HG03558 (cell line): Measurements from ENCODE around the gene CA5A.
"Not testable (repeated sequence)": the region's sequence is repeated elsewhere in the genome, so short reads cannot be mapped to it uniquely, and the experiment has no call there.

Experiments
- ATAC-seq: cut with Tn5 transposase; IDR thresholded peaks from one replicate; pipeline ENCODE4 v1.9.1; 2021; ENCODE audit warnings: moderate number of reproducible peaks; ENCODE audit not compliant: unreplicated experiment; ENCODE audit errors: extremely low read depth

Gene CA5A

GRCh38 chr16:87874639-87875427 is 61.5 kb downstream of the CA5A start:
- ATAC-seq, result no peak

DNA sequence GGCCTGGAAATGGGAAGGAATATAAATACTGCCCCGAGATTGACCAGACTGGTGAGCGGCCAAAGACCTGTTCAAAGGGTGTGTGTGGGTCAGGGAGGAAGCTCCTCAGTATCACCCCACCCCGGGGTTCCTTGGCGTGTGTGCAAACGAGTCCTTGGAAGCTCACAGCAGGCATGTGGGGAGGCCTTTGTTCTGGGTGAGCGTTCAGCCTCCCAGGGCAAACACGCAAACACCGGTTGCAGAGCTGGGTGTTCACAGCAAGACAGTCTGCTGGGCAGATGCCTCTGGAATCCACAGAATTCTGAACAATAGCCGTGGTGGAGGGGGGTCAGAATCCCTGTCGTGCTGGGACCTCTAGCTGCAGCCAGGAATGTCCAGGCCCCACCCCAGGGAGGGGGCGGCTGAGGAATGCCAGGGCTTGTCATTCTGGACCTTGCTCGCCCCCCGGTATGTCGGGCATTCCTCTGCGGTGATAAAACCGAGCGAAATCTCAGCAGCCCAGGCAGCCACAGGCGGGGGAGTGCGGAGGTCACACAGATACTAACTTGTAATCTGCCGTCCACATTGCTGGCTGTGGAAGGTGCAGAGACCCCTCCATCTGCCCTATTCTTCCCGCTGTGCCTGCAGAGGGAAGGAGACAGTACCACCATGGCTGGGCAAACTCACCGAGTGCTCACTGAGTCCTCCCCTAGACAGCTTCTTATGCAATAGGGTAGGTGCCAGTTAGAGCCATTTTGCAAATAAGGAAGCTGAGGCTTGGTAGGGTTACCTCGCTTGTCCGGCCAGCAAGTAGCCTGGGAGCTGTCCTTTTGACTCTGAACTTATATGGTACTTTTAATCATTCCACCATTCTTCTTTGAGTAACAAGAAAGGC is 65.7 kb downstream of the CA5A start:
- ATAC-seq, result not testable (repeated sequence)

DNA sequence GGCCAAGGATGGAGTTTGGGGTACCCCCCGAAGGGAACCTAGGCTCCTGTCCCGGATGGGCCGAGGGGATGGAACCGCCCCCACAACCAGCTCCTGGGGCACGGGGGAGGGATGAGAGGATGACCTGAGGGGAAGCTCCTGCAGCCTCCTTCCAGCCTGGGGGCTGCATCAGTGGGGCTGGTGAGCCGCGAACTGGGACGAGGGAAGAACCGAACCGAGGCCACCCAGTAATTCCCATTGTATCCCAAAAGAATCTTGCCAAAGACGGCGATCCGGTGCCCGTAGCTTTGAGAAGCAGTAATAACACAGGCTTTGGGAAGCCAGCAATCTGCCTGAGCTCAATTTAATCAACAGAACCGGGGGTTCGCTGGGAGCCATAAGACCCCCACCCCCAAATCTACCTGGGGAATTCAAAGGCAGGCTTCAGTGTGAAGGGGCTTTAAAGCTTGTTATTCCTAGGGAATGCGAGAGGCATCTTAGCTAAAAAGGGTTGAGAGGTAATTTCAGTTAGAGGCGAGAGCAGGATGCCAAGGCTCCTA is 66.4 kb downstream of the CA5A start:
- ATAC-seq, result not testable (repeated sequence)

DNA sequence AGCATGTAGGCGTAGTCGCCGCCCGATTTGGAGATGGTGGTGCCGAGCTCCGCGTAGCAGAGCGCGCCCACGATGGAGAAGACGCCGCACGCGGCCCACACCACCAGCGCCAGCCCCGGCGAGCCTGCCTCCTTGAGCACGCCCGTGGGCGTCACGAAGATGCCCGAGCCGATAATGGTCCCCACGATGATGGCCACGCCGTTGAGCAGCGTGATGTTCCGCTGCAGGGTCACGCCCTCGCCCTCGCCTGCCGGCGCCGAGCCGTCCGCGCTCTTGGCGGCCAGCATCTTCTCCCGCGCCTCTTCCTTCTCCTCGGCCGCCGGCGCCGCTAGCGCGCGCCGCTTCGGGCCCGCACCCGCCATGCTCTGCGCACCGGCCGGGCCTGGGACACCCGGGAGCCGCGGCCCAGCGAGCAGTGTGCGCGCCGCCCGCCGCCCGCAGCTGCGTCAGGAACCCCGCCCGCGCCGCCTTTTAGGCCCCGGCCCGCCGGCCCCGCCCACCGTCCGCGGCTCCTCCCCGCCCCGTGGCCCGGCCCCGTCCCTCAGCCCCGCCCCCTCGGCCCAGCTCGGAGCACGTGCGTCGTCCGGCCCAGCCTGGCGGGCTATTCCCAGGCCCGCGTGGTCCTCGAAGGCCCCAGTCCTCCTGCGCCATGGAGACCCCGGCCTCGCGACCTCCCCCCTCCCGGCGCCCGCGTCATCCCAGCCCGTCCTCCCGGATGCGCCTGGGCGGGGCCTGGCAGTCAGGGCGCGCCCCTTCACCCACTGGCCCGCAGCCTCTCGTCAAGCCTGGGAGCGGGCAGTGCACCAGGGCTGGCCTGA is 67.1 kb downstream of the CA5A start, which contains the start of gene SLC7A5:
TSS of gene SLC7A5 (minus strand) at position 447 of the 818 bp plus-strand sequence. CDS start at position 362, 85 bp downstream.
- not testable (repeated sequence) for ATAC-seq

DNA sequence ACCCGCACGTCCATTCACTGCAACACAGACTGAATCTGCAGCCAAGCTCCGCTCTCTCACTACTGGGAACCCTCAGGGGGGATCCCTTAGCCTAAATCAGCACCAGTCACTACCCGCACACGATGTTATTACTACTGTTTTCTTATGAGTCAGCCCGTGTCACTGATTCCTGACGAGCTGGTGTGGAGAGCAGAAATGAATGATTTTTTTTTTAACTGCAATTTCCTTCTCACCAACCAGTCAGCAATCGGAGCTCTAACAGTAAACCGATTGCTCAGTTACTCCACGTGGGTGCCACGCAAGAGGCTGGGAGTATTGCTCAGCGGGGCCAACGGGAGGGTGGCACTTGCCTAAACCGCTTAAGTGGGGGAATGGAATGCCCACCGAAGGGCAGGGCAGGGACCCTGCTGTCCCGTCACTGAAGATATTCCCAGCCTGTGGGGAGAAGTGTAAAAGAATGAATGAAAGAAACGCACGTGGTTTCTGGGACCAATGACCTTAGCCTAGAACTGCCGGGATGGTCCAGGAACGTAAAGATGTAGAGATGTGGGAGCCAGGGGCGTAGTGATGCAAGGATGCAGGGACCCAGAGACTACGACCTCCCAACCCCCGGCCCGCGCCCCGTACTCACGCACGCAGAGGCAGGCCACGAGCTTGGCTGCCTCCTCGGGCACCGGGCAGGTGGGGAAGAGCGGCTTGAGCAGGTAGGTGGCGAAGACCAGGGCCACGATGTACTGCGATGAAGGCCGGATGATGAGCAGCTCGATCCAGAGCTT is 67.9 kb downstream of the CA5A start:
- not testable (repeated sequence) for ATAC-seq

GRCh38 chr16:87865902-87866555 is 70.3 kb downstream of the CA5A start:
- ATAC-seq, result not testable (repeated sequence)

DNA sequence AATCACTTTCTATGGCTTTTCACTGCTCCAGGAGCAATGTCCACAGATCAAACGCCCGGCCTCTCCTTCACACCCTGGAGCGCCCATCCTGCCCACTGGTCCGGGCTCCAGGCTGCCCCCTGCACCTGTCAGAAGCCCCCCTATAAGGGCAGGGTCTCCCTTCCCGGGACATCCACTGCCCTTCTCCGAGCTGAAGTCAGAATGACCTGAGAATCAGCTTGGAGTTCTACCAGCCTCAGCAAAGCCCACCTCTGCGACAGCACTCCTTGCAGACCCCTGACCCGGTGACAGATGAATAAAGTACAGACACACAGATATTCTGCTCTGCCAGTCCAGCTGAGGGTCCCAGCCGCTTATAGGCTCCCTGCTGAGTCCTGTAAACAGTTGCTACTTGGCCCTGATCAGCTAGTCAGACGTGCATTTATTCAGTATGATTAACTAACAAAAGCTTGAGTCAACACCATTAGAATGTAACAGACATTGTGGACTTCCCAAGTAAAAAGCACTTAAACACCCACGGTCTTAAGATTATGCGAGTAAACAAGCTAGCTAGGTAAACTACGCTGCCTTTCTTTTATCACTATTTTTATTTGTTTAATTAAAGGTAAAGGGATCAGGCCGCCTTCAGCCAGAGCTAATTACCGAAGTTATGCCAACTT is 71.9 kb downstream of the CA5A start:
- no peak for ATAC-seq

GRCh38 chr16:87863327-87863635 is 73.0 kb downstream of the CA5A start:
- ATAC-seq, result not testable (repeated sequence)

- not testable (repeated sequence) for ATAC-seq
These were observed 73.6 kb downstream of the CA5A start for GRCh38 chr16:87862597-87863326.

DNA sequence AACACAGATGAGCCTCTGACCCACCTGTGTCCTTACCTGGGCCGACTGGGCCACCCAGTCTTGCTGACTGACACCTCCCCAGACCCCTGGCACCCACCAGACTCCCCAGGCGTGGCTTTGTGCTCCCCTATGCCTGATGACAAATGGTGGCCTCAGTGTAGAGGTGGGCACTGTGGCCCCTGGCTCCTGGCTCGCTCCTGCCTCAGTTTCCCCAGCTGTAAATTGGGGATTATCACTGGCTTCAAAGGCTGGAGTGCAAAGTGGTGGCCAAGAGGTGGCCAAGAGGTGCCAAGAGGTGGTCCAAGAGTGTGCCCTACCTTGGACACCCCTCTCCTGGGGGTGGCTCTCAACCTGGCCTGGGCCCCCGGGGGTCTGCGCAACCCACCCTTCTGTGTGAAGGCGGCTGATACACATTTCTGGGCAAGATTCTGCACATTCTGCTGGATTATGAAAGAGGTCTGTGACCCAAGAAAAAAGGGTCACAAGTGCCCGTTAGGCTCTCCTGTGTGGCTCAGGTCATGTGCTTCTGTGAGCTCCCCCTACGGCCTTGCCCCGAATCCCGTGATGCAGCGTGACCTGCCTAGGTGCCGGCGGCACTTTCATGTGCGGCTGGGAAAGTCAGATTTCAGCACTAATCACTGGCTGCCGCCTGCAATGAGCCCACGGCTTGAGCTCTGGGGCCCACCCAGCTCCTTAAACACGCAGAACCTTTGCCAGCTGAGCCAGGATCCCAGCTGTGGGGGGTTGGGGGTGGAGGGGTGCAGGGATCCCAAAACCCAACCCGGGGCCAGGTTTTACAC is 74.8 kb downstream of the CA5A start:
- not testable (repeated sequence) for ATAC-seq

DNA sequence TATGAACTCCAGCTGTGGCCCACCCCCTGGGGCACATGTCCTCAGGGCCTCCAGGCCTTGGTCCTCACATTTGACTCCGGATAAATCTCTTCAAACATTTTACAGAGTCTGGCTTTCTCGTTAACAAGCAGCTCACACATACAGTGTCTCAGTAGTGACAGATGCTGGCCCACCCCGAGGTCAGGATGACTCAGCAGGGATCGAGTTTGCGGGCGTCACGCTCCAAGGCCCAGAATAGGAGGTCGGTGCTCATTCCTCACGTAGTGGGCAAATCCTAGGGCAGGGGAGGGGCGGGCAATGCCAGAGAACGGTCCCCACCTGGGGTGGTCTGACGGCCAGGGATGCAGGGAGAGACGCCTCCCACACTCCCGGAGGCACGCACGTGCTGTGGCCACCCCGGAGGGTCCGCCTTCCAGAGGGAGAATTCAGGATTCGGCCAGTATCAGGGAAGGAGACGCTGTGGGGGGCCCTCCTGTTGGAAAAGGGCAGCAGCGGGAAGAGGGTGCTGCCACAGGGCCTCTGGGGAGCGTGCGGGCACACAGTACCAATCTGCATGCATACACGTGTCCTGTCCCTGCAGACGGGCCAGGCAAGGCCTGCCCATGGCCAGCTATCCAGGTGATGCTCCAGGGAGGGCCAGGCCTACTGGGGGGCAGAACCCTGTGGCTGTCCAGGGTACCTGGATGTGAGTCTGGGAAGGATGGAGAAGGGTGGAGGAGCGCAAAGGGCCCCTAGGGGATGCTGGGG is 75.6 kb downstream of the CA5A start:
- ATAC-seq, result no peak

- not testable (repeated sequence) for ATAC-seq
These were observed 78.0 kb downstream of the CA5A start for GRCh38 chr16:87858151-87858993.

DNA sequence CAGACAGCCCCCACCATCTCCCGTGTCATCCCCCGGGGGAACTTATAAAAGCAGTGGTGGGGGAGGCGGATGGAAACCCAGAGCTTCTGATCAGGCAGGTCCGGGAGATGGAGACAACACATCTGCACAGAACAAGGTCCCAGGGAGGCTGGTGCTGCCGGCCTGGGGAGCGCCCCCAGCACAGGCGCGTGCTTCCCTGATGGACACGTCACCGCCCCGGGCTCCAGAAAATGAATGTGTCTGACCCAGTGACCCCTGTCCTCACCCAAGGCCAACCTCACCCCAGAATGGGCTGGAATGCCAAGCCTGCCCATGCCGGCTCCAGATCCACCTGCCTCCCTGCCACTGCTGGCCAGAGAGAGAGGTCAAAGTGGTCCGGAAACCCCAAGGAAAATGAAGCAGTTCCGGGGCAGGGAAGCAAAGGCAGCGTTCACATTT is 79.5 kb downstream of the CA5A start:
- no peak for ATAC-seq

GRCh38 chr16:87855852-87856715 is 80.2 kb downstream of the CA5A start:
- ATAC-seq, result no peak
